IPS-NIHi7 (cell line): ENCODE measurements around the gene SLC26A4.

Source experiments
- DNase-seq: peaks from one replicate; pipeline ENCODE4 v3.0.0; 2012; ENCODE audit warnings: mixed read lengths; ENCODE audit errors: extremely low spot score

The SLC26A4 gene

GRCh38 chr7:107746006-107746405 is 85.4 kb downstream of the SLC26A4 start:
- no peak for DNase-seq

GRCh38 chr7:107751113-107751512 is 90.5 kb downstream of the SLC26A4 start:
- DNase-seq: no peak

- DNase-seq: no peak
These were observed 94.0 kb downstream of the SLC26A4 start for GRCh38 chr7:107754642-107755041.

GRCh38 chr7:107758667-107759066 is 98.0 kb downstream of the SLC26A4 start:
- DNase-seq: no peak

- DNase-seq: no peak
These were observed 106.8 kb downstream of the SLC26A4 start for GRCh38 chr7:107767391-107767790.
